Neural cell (in vitro differentiated cells): Measurements from ENCODE around the gene ANO1.
"Not testable (repeated sequence)": the region's sequence is repeated elsewhere in the genome, so short reads cannot be mapped to it uniquely, and the experiment has no call there.

Experiments
- CTCF ChIP-seq: fragments of 450-650 bp; IDR thresholded peaks from 2 replicates; pipeline ENCODE4 v1.5.1; 2014; ENCODE audit warnings: antibody characterized with exemption, mild to moderate bottlenecking, moderate library complexity; ENCODE audit not compliant: poor library complexity, severe bottlenecking
- EP300 ChIP-seq: fragments of 450-650 bp; conservative IDR thresholded peaks from 2 replicates; pipeline ENCODE4 v1.6.1; 2014; ENCODE audit warnings: antibody characterized with exemption, mild to moderate bottlenecking, moderate library complexity; ENCODE audit not compliant: poor library complexity, severe bottlenecking
- EZH2 ChIP-seq: fragments of 200-600, 300-800 bp; shearing (Covaris generic), sonication (generic); IDR thresholded peaks from 2 replicates; pipeline ENCODE4 v1.6.1; 2014; ENCODE audit warnings: antibody characterized with exemption, low read length, borderline replicate concordance, mild to moderate bottlenecking; ENCODE audit not compliant: insufficient read depth, poor library complexity, severe bottlenecking
- MXI1 ChIP-seq: fragments of 450-650 bp; conservative IDR thresholded peaks from 2 replicates; pipeline ENCODE4 v1.6.1; 2014; ENCODE audit warnings: antibody characterized with exemption, mild to moderate bottlenecking; ENCODE audit not compliant: poor library complexity, severe bottlenecking
- POLR2AphosphoS5 ChIP-seq: IDR thresholded peaks from 2 replicates; pipeline ENCODE4 v1.6.1; 2012
- RAD21 ChIP-seq: fragments of 450-650 bp; conservative IDR thresholded peaks from 2 replicates; pipeline ENCODE4 v1.6.1; 2014; ENCODE audit warnings: antibody characterized with exemption, mild to moderate bottlenecking, moderate library complexity
- REST ChIP-seq: IDR thresholded peaks from 2 replicates; pipeline ENCODE4 v1.6.1; 2012; ENCODE audit warnings: borderline replicate concordance
- SMC3 ChIP-seq: fragments of 450-650 bp; conservative IDR thresholded peaks from 2 replicates; pipeline ENCODE4 v1.6.1; 2014; ENCODE audit warnings: antibody characterized with exemption, mild to moderate bottlenecking, moderate library complexity; ENCODE audit not compliant: poor library complexity
- TAF1 ChIP-seq: IDR thresholded peaks from 2 replicates; pipeline ENCODE4 v1.6.1; 2012; ENCODE audit warnings: low read depth

GRCh38 chr11:70218076-70218475 is 140.0 kb downstream of the ANO1 start:
- TF ChIP-seq EZH2, CTCF, EP300, TAF1, REST, SMC3, POLR2AphosphoS5, MXI1, RAD21: not testable (repeated sequence)
